Mesenteric fat pad (tissue), 1 donor: ENCODE data around the gene EIF4EBP3. TPM values are rescaled to one million over a fixed set of nuclear protein-coding genes. Genes with fewer than 3 reads are reported as not detected.
"Not testable (repeated sequence)": the region's sequence is repeated elsewhere in the genome, so short reads cannot be mapped to it uniquely, and the experiment has no call there.

Experiments
- DNase-seq: peaks from one replicate; pipeline ENCODE4 v3.0.0-alpha.2; 2020; ENCODE audit warnings: low spot score
- microRNA-seq: library from miRNA; unstranded; fragments of <30 nt; microRNA quantifications from one replicate; pipeline ENCODE4 v1.2.0, GENCODE V29; 2020; ENCODE audit warnings: borderline number of aligned reads
- total RNA-seq: library from RNA; stranded (reverse); fragmentation: NEBNext Ultra II Directional; extraction: Animal tissue kit (Norgen Biotek cat#: 25700); gene quantifications from one replicate; pipeline ENCODE4 v1.2.1, GENCODE V29; 2021
- donor health status: DM: yes; HTN: yes; CAD: no.

EIF4EBP3 gene
- total RNA-seq, 1 donor from 2014 or later = 22.5 TPM

DNA sequence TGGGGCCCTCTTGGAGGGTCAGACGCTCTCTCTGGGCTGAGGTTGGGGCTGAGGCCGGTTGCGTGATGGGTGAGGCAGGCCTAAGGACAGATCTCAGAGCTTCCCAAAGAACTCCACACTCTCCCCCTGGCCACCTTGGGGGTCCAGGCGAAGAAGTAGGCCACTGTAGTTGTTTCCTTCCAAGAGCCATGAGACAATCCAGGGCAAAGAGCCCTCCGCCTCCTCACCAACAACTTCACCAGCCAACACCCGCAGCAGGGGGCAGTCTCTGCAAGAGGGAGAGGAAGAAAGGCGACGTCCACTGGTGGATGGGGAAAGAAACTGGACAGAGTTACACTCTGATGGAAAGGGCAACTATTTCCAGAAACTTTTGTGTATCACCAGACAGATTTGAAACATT, 27.8 kb downstream of the EIF4EBP3 start:
- no peak for DNase-seq

- DNase-seq = no peak
Observed at GRCh38 chr5:140576776-140577201, 29.3 kb downstream of the EIF4EBP3 start.

GRCh38 chr5:140579188-140579747, 31.8 kb downstream of the EIF4EBP3 start:
- not testable (repeated sequence) for DNase-seq

DNA sequence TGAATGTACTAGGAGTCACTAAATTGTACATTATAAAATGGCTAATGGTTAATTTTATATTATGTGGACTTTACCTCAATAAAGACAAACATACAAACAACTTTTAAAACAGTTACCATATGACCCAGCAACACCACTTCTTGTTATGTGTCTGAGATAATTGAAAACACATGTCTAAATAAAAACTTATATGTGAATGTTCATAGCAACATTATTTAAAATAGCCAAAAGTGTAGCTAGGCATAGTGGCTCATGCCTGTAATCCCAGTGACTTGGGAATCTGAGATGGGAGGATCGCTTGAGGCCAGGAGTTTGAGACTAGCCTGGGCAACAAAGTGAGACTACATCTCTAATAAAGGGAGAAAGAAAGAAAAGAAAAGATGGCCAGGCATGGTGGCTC, 40.0 kb downstream of the EIF4EBP3 start:
- no peak for DNase-seq

DNA sequence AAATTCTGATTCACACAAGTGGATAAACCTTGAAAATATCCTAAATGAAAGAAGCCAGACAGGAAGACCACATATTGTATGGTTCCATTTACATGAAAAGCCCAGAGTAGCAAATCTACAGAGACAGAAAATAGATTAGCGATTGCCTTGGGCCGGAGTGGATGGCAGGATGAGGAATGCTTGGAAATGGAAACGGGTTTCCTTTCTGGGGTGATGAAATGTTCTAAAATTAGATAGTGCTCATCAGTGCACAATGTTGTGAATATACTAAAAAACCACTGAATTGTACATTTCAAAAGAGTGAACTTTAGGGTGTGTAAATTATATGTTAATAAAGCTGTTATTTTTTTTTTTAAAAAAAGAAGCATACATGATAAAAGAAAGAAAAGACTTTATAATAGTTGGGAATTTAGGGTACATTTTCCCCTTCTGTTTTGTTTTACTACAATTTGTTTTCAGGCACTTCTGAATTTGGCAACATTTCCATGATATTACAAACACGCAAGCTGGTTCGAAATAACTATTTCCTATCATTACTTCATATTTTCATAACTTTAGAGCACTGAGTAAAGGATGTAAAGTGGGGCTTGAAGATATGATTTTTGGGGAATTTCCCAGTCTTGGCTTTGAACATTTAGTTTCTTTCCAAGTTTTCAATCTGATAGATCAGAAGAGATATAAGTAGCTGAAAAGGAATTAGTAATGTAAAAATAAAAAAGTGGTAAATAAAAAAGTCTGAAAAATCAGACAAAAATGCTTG, 41.0 kb downstream of the EIF4EBP3 start:
- DNase-seq = no peak

GRCh38 chr5:140590861-140591260, 43.4 kb downstream of the EIF4EBP3 start:
- DNase-seq = no peak

DNA sequence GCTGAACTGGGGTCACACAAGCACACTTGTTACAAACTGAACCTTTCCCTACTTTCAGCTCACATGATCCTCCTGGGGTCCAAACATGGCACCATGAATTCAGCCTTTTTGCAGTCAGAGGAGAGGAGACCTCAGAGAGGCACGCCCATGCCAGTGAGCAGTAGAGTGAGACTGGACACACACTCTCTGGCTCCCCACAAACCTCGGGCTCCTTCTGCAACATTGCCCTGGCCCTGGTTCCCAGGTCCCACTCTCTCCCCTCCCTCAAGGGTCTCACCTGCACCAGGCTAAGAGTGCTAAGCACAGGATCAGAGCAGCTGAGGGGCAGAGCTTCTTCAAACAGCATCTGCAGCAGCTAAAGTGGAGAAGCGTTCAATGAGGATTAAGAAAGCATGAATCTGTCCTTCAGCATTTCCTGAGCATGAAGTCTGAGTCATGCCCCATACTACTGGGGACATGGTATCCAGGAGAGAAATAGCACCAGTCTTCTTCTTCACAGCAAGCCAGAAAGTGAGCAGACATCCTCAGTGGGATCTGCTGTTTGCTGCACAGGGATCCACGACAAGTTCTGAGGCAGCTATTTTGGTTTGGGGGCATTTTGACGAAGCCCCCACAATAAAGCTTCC, 44.4 kb downstream of the EIF4EBP3 start:
- DNase-seq = no peak

- not testable (repeated sequence) for DNase-seq
Observed at GRCh38 chr5:140593070-140593469, 45.6 kb downstream of the EIF4EBP3 start.

GRCh38 chr5:140594169-140594568, 46.7 kb downstream of the EIF4EBP3 start:
- no peak for DNase-seq

GRCh38 chr5:140595538-140596300, 48.3 kb downstream of the EIF4EBP3 start:
- DNase-seq = no peak

DNA sequence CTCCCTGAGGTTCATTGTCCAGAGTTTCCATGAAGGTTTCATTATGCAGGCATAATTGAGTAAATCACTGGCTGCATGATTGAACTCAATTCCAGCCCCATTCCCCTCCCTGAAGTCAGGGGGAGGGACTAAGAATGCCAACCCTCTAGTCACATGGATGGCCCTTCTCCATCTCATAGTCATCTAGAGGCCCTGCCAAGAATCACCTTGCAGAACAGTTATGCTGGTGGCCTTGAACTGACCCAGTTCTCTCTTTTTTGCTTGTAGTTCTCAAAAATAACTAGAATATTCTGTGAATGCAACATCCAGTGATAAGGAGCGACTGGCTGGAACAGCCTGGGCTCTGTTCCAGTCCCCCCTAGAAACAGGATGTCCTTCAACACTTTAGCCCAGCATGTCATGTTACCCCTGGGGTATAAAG, 48.9 kb downstream of the EIF4EBP3 start:
- no peak for DNase-seq

DNA sequence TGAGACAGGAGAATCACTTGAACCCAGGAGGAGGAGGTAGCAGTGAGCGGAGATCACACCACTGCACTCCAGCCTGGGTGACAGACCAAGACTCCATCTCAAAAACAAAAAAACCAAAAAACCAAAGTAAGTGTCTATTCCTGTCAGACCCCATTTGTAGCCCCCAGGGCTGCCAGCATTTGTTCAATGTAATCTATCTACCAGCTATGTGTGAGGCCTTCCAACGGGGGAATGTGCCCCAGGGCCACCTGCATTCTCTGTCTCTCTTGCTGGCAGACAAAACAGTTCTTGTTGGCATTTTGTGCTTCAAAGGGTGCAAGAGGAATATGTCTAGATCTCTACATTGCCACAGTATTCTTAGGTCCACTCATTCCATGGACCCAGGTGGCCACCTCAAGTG, 51.4 kb downstream of the EIF4EBP3 start:
- DNase-seq = no peak

Small RNA genes within 50 kb of the gene (microRNA-seq; reads per million reads assigned to microRNA genes)
- not detected for gene MIR6831

Other genes starting within 250 kb of the EIF4EBP3 start
- 49.8 TPM for gene PFDN1, start 244.6 kb upstream of the EIF4EBP3 start, total RNA-seq
- gene HBEGF, start 201.1 kb upstream of the EIF4EBP3 start, total RNA-seq = 48.5 TPM
- gene SLC4A9, start 187.5 kb upstream of the EIF4EBP3 start, total RNA-seq = 0.22 TPM
- 90.5 TPM for gene ANKHD1, start 145.8 kb upstream of the EIF4EBP3 start, total RNA-seq
- gene SRA1, start 9.8 kb downstream of the EIF4EBP3 start, total RNA-seq = 34.4 TPM
- gene APBB3, start 16.9 kb downstream of the EIF4EBP3 start, total RNA-seq = 21.5 TPM
- 71.9 TPM for gene SLC35A4, start 17.2 kb downstream of the EIF4EBP3 start, total RNA-seq
- 224 TPM for gene CD14, start 85.5 kb downstream of the EIF4EBP3 start, total RNA-seq
- gene TMCO6, start 91.8 kb downstream of the EIF4EBP3 start, total RNA-seq = 9.6 TPM
- gene NDUFA2, start 100.0 kb downstream of the EIF4EBP3 start, total RNA-seq = 57.3 TPM
- 66.4 TPM for gene IK, start 100.2 kb downstream of the EIF4EBP3 start, total RNA-seq
- gene WDR55, start 117.2 kb downstream of the EIF4EBP3 start, total RNA-seq = 23.4 TPM
- gene DND1, start 125.9 kb downstream of the EIF4EBP3 start, total RNA-seq = 1.00 TPM
- 50.7 TPM for gene HARS1, start 143.7 kb downstream of the EIF4EBP3 start, total RNA-seq
- gene HARS2, start 143.8 kb downstream of the EIF4EBP3 start, total RNA-seq = 15.9 TPM
- gene ZMAT2, start 152.8 kb downstream of the EIF4EBP3 start, total RNA-seq = 37.9 TPM
- not detected for gene PCDHA1, start 238.5 kb downstream of the EIF4EBP3 start, total RNA-seq
- not detected for gene PCDHA2, start 247.2 kb downstream of the EIF4EBP3 start, total RNA-seq